Suppressor macrophage (primary cell): ENCODE measurements around the gene ZNF584.
A peak's percentile ranks its signal among the peaks of the same experiment; 100 is the strongest.
"Not testable (repeated sequence)": the region's sequence is repeated elsewhere in the genome, so short reads cannot be mapped to it uniquely, and the experiment has no call there.

Source experiments
- DNase-seq, 4 experiments: peaks; one replicate each; pipeline ENCODE4 v3.0.0-alpha.2; 2020 to 2022
- total RNA-seq, 17 experiments: gene quantifications; one replicate each; lab custom pipeline; 2026; ENCODE audit warnings: mixed read lengths in 6 of 17, inconsistent platforms in 3 of 17; lab: John Stamatoyannopoulos, UW

ZNF584 gene
- 1.4 to 16.2 (median 8.8) reads per million in 17 experiments for total RNA-seq

DNA sequence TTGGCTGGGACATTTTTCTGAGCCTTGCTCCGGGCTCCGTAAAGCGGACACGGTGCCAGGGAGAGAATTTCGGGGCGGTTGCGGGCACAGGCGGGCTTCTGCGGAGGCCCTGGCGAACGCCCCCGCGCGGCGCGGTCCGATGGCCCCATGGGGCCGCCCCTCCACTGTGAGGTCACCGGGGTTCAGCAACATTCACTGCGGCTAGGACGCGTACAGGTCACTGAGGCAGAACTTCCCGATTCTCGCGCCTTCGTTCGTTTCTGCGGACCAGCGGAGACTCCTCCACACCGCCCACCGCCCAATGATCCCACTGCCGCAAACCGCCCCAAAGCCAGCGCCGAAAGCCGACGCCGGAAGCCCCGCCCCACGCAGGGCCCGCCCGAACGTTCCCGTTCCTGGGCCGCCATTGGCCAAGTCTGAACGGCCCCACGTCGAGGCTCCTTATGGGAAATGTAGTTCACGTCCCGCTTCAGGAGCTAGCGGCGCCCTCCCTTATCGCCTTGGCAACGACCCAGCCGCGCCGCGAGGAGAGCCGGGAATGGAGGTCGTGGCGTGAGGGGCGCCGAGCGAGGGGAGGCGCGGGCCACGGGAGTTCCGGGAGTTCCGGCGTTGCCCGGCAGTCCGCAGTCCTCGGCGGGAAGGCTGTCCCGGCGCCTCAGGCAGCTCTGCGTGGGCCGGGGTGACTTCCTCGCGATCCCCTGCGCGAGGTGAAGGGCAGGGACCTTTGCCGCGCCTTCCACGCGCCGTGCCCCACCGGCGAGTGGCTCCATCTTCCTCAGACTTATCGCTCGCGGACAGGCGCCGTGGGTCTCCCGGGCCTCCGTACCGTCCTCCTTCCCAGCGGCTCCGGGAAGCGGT, at the start of gene ZNF584:
ZNF584 (plus strand) TSS at position 498 of the 858 bp plus-strand sequence. CDS start 499 bp downstream, outside the sequence.
- DNase-seq = peak; percentile 96 to 98 (median 98)

DNA sequence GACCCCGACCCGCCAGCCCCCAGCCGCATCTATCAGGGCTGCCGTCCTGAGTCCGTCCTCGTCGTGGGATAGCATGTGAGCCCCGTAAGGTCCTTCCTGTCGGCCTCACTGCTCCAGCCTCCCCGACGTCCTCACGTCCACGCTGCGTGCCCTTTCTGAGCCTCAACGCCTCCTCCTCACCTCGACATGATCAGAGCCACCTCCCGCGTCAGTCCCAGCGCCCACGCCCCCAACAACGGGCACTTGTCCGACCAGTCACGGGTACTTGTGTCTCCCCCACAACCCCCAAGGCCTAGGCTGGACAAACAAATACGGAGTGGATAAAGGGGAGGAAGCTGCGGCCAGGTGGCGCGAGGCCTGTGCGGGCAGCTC, 46.6 kb upstream of the ZNF584 start:
- DNase-seq = peak; percentile 72 to 84 (median 79)

DNA sequence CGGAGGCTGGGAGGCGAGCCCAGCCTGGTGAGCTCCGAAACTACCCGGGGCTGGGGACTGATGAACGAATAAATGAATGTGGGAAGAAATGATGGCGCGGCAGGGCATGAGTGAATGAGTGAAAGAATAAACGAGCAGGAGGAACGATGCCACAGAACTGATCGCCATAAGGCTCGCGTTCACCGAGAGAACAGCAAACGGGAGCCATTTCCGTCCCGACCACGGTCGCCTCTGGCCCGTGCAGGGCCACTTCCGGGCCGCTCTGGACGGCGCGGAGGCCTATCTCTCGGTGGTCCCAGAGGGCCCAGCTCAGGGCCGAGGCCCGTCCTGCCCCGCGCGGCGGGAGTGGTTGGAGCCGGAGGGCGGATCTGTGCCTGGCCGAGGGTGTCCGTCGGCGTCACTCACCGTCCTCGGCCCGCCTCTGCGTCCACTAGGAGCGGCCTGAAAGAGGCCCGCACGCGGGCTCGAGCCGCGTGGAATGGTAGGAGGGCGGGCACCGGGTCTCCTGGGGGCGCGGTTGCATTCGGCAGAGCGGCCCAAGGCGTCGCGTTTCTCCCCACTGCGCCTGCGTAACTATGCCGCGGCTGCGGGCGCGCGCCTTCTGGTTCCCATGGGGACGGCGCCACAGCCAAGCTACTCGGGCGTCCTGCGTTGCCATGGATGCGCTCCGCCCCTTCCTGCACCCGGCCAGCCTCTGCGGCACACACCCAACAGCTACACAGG, 46.0 kb upstream of the ZNF584 start, which contains the start of gene ZNF497:
ZNF497 (minus strand) TSS at position 480 of the 723 bp plus-strand sequence. CDS start 5,116 bp downstream, outside the sequence.
- DNase-seq = peak; percentile 97 to 99 (median 98)

DNA sequence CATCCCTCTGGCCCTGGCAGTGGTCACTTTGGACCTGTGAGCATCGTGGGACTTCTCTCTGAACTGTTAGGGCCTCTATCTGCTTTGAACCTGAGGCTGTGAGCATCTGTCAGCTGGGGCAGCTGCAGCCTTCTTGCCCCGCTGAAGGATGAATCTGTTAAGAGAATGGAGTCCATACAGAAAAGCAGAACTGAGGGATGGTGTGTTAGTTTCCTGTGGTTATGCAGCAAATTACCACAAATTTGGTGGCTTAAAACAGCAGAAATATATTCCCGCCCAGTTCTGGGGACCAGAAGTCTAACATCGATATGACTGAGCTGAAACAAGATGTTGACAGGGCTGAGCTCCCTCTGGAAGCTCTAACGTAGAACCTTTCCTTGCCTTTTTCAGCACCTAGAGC, 44.3 kb upstream of the ZNF584 start:
- DNase-seq = peak; percentile 21 to 59 (median 46)

DNA sequence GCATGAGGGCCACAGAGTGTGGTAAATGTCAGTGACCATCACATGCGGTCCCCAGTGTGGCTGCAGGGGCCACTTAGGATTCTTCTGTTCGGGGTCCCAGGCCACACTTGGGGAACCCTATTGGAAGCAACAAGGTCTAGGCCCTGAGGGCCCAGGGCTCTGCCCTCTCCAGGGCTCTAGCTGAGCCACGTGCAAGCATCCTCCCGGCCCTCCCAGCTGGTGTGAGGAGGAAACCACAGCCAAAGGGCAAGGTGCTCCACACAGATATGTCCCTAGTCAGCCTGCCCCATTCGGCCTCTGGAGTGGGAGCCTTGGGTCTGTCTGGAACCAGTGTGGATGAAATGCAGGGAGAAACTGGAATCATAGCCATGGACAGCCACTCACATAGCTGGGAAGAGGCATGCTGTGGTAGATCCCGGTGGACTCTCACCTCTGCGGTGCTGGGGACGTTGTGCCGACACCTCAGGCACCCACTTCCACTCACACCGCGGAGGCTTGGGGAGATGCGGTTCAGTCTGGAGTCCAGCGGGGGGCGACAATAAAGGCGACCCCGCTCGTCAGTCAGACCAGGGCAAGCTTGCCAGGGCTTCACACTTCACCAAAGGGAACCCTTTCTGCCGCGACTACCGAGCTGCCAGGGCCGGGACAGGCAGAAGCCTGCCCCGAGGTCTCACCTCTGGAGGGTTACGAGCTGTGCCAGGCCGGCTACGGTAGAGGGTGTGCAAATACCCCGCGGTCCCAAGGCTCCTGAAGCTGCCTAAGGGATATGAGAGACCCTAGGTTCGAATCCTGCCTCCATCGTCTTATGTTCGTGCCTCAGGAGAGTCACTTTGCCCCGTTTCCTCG, 41.6 kb upstream of the ZNF584 start:
- no peak for DNase-seq

DNA sequence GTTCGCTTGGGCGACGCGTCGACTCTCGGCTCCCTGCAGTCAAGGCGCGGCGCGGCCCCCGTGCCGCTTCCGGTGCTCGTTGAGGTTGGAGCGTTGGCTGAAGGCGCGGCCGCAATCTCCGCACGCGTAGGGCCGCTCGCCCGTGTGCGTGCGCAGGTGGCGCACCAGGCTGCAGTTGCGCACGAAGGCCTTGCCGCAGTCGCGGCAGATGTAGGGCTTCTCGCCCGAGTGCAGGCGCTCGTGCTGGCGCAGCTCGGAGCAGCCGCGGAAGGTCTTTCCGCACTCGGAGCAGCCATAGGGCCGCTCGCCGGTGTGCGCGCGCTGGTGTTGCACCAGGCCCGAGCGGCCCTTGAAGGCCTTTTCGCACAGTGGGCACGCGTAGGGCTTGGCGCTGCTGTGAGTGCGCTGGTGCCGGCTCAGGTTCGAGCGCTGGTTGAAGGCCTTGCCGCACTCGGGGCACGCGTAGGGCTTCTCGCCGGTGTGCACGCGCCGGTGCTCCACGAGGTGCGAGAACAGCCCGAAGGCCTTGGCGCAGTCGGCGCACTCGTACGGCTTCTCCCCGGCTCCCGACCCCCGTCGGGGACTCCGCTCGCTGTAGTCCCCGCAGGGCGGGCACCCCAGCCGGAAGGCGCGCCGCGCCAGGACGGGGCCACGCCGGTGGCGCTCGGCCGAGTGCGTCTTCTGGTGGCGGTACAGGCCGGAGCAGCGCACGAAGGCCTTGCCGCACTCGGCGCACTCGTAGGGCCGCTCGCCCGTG, 40.6 kb upstream of the ZNF584 start:
- DNase-seq = no peak

DNA sequence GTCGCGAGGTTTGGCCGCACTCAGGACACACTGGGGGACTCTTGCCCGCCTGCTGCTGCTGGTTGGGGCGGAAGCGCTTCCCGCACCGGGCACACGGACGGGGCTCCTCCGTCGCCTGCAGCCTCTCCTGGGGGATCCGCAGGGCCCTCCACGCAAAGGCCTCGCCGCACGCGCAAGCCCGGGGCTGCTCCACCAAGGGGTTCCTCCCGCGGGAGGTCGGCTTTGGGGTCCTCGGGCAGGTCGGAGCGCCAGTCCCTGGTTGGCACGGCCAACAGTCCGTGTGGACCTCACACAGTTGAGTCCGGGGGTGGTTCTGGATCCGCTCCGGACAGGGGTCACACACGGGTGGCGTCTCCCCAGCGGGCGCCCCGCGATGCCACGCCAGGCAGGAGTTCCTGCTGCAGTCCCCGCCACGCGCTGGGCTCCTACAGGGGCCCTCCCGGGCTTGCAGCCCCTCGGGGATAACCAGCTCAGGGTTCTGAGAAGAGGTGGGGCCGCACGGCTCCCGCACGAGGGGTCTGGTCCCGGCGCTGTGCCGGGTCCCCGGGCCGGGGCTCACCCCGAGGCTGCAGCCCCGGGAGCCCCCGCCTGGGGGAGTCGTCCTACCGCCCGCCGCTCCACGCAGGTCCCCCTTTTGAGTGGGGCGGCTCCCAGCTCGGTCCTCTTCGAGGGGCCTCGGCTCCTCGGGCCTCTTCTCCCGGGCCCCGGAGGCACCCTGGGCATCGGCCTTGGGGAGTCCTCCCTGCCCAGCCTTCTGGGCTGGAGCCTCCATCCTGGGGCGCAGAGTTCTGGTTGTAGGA, 39.7 kb upstream of the ZNF584 start:
- no peak for DNase-seq

DNA sequence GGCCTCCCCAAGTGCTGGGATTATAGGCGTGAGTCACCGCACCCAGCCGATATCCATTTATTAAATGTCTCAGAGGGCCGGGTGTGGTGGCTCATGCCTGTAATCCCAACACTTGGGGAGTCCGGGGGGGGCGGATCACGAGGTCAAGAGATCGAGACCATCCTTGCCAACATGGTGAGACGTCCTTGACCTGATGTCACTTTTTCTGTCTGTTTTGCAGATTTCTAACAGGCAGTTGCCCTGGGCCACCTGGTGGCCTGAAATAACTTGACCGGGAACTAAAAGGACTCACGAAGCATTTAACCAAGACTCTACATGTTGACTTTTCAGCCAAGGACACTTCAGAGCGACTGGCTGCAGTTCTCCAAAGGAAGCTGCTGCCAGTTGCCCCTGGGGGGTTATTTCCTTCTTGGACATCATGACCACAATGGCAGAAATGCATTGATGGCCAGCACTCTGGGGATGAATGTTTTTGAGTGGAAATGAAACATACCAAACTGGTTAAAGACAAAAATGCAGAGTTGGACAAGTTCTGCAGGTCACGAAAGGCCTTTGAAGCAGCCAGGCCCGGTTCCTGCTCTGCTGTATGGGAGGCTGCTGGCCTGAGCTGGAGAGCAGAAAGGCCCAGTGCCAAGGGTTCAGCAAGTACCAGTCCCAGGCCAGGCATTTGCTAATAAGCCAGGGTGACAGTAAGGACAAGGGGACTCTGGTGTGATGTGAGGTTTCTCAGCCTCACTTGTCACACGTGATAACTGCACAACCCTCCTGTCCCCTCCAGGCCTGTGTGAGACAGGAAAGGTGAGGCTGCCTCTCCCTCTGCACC, 35.9 kb upstream of the ZNF584 start:
- no peak for DNase-seq

DNA sequence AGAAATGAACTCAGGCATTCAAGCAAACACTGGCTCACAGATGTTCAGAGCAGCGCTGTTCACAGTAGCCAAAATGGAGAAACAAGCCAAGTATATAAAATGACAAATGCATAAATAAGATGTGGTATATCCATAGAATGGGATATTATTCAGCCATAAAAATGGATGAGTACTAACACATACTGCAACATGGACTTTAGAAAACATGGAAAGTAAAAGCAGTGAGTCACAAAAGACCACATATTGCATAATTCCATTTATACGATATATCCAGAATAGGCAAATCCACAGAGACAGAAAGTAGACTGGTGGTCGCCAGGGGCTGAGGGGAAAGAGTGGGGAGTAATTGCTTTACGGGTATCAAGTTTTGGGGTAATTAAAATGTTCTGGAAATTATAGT, 34.2 kb upstream of the ZNF584 start:
- no peak for DNase-seq

DNA sequence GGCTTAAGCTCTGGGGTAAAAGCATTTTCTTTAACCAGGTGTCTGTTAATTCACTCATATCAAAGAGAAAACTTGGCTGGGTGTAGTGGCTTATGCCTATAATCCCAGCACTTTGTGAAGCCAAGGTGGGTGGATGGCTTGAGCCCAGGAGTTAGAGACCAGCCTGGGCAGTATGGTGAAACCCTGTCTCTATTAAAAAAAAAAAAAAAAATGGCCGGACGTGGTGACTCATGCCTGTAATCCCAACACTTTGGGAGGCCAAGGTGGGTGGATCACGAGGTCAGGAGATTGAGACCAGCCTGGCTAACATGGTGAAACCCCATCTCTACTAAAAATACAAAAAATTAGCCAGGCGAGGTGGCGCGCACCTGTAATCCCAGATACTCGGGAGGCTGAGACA, 31.7 kb upstream of the ZNF584 start:
- not testable (repeated sequence) for DNase-seq

DNA sequence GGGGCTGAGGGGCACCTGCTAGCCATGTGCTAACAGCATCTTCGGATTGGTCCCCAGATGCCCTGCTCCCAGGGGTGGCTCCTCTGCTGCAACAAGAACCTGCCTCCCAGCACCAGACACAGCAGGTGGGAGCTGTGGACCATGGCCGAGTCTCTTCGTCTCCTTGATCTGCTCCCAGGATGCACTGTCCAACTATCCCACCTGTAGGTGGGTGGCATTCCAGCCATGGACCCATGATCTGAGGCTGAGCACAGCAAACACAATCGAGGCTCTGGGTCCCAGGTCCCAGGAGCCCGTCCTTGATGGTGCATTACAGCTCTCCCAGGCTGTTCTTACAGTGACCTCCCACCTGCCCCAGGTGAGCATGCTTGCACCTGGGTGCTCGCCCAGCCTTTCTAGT, 29.2 kb upstream of the ZNF584 start:
- DNase-seq = no peak

DNA sequence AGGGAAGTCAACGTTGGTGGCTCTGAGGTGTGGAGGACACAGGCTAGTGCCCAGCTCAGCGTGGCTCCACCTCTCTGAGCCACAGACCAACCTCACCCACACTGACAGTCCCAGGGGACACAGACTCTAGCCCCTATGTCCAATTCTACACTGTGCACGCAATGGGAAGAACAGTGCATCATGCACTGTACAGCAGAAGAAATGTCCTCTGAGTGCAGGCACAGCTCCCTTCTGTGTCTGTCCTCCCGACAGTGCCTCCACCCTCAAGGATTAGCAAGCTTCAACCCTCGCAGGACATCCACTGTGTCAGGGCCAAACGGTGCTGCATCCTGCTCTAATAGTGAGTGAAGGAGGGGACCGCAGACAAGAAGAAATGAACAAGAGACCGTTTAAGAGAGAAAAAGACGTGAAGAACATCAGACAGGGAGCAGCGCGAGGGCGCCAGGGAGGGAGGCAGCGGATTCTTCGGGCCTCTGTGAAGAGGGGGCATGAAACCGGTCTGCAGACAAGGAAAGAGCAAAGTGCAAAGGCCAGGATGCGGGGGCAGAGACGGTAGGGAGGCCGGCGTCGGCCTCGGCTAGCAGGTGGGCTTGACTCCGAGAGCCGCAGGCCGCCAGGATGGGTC, 28.3 kb upstream of the ZNF584 start:
- DNase-seq = peak in 1 of 4 experiments; percentile 1

DNA sequence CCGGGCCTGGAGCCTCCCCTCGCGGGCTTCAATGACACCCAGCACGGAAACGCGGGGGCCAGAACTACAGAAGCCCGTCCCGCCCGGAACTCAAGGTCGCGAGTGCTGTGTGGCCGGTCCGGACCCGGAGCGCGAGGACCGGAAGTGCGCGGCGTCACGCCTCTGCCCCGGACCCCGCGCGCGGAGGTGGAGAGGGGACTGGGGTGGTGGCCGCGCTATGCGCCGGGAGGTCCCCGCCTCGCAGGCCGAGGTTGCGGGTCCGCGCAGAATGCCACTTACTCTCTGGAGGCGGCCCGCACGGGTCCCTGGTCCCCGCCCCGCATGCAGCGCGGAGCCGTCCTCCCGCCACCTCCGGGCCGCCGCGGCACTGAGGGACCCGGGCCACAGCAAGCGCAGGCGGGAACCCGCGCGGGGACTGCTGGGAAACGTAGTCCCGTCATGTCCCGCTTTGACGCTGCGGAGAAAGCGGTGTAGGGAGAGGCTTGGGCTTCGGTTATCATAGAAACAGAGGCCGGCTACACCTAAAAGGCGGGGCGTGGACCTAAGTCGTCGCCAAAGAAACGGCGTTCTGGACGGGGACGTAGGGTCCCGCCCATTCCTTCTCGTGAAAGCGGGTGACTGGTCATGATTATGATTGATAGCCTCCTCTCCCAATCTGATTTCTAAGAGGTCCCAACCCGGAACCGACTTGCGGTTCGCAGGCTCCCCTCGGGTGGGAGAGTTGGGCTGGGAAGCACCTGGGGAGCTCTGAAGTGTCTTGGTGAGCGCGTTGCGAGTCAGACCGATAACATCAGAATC, 27.6 kb upstream of the ZNF584 start, which contains the start of gene ZNF837:
ZNF837 (minus strand) TSS at position 369 of the 798 bp plus-strand sequence. CDS start 11,698 bp downstream, outside the sequence.
- DNase-seq = peak; percentile 99 to 100 (median 100)

DNA sequence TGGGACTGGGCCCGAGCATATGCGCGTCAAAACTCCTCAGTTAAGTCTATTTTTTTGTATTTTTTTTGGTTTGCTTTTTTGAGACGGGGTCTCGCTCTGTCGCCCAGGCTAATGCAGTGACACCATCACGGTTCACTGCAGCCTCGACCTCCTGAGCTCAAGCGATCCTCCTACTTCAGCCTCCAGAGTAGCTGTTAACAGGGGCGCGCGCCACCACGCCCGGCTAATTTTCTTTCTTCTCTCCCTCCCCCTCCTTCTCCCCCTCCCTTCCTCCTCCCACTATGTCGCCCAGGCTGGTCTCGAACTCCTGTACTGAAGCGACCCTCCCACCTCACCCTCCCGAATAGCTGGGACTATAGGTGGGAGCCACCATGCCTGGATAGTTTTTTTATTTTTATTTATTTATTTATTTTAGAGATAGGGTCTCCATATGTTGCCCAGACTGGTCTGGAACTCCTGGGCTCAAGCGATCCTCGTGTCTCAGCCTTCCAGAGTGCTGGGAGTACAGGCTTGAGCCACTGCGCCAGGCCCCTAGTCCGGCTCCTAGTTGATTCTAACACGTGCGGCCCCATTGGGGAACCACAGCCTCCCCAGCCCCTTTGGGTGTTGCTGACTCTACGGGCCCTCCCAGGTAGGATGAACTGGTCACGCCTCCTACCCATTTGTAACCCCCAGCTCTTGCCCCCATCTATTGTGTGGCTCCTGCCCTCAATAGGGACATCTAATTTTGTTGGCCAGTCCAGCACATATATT, 26.8 kb upstream of the ZNF584 start:
- DNase-seq = no peak

DNA sequence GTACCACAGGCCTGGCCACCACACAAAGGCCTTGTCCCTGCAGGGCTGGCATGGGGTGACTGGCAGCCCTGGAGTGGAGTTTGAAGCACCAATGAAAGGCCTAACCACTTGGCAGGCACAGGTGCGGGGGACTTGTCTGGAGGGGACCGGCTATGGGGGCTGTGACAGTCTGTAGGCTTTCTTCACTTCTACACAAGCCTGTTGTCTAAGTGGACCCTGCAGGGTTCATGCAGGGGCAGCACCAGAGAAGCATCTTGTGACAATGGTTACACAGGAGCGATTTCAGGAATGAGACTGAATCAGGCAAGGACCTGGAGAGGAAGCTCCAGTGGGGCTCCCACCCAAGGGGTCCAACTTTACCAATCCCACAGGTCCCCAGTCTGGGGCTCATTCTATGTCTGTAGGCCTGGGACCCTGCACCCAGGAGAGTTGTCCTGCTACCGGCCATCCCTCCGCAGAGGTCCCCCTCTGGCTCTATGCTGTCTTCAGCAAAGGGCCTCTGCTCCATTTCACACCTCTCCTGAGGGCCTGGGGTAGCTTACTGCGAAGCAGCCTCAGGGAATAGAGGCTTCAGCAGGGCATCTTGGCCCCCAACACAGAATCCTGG, 25.3 kb upstream of the ZNF584 start:
- DNase-seq = no peak

DNA sequence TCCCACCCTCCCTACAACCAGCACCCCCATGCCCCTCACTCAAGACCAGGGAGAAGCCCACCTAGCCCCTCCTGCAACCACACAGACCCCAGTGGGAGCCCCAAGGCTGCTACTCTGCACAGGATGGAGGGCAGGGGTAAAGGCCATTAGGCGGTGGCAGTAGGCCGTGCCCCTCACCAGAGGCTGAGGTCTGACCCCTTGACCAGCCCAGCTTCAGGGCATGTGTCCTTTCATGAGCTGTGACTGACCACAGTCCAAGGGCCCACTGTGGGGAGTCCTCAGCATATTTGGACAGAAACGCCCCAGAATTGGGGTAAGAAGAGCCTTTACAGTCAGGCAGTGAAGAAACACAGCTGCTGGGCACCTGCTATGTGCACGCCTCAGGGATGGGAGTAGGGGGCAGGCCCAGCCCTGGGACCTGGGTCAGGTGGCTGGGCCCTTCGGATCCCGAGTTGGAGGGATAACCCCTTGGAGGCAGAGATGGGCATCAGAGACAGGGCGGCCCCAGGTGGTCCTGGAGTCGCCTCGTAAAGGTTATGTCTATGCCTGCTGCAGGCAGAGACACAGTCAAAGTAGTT, 23.0 kb upstream of the ZNF584 start:
- no peak for DNase-seq
